ENCODE results near the gene EHBP1L1. TPM values are rescaled to one million over a fixed set of nuclear protein-coding genes. Genes with fewer than 3 reads are reported as not detected.

EHBP1L1 gene
- total RNA-seq, 3 donors from 2014 or later: 28.0 to 68.8 (median 33.4) TPM

GRCh38 chr11:65553301-65554001 lies 22.4 kb upstream of the EHBP1L1 start:
- Histone ChIP-seq H3K27ac (peak overlapping the region; percentile 11 to 99), H3K36me3 (no peaks in the 10 kb centered on the region), H3K9me3 (no peaks in the 10 kb centered on the region), H3K4me1 (peaks cover 18 to 21% of the 10 kb centered on the region in 2 donors), H3K4me3 (no peak overlapping the region), H3K27me3 (no peaks in the 10 kb centered on the region)
- intact Hi-C loops (cut with DNase I; ENCODE audit: low total_unique reads): no loop called here
- DNase-seq (ENCODE audit: low spot score in 2 of 2): no peak
- TF ChIP-seq, protein P1, sequence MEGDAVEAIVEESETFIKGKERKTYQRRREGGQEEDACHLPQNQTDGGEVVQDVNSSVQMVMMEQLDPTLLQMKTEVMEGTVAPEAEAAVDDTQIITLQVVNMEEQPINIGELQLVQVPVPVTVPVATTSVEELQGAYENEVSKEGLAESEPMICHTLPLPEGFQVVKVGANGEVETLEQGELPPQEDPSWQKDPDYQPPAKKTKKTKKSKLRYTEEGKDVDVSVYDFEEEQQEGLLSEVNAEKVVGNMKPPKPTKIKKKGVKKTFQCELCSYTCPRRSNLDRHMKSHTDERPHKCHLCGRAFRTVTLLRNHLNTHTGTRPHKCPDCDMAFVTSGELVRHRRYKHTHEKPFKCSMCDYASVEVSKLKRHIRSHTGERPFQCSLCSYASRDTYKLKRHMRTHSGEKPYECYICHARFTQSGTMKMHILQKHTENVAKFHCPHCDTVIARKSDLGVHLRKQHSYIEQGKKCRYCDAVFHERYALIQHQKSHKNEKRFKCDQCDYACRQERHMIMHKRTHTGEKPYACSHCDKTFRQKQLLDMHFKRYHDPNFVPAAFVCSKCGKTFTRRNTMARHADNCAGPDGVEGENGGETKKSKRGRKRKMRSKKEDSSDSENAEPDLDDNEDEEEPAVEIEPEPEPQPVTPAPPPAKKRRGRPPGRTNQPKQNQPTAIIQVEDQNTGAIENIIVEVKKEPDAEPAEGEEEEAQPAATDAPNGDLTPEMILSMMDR (IDR thresholded peaks at IDR 0.05): no peak
- TF ChIP-seq POLR2AphosphoS5 (IDR thresholded peaks at IDR 0.05) (no peak), POLR2A (IDR thresholded peaks at IDR 0.05) (no peak)

GRCh38 chr11:65554057-65554818 lies 21.6 kb upstream of the EHBP1L1 start:
- Histone ChIP-seq H3K27ac (peak overlapping the region; percentile 11 to 99), H3K4me1 (peaks cover 25 to 26% of the 10 kb centered on the region in 2 donors), H3K4me3 (no peak overlapping the region), H3K36me3 (no peaks in the 10 kb centered on the region), H3K27me3 (no peaks in the 10 kb centered on the region), H3K9me3 (no peaks in the 10 kb centered on the region)
- intact Hi-C loops (cut with DNase I; ENCODE audit: low total_unique reads): no loop called here
- TF ChIP-seq POLR2A (IDR thresholded peaks at IDR 0.05) (no peak), POLR2AphosphoS5 (IDR thresholded peaks at IDR 0.05) (no peak)
- TF ChIP-seq, protein P1 (IDR thresholded peaks at IDR 0.05): no peak
- no peak for DNase-seq (ENCODE audit: low spot score in 2 of 2)

- no peaks in the 10 kb centered on the region for H3K36me3 ChIP-seq
- no peaks in the 10 kb centered on the region for H3K9me3 ChIP-seq
- peaks cover 25 to 27% of the 10 kb centered on the region in 2 donors for H3K4me1 ChIP-seq
- H3K27ac ChIP-seq: peak overlapping the region; percentile 99
- DNase-seq (ENCODE audit: low spot score in 2 of 2): no peak
- H3K4me3 ChIP-seq: peak overlapping the region in 1 of 3 donors; percentile 75
- H3K27me3 ChIP-seq: no peaks in the 10 kb centered on the region
- intact Hi-C loops (cut with DNase I; ENCODE audit: low total_unique reads): no loop called here
- TF ChIP-seq POLR2AphosphoS5 (IDR thresholded peaks at IDR 0.05) (no peak), POLR2A (IDR thresholded peaks at IDR 0.05) (no peak)
- TF ChIP-seq, protein P1 (IDR thresholded peaks at IDR 0.05): no peak
Observed at GRCh38 chr11:65554842-65555430, 20.9 kb upstream of the EHBP1L1 start.

GRCh38 chr11:65555693-65556231 lies 20.1 kb upstream of the EHBP1L1 start:
- TF ChIP-seq POLR2AphosphoS5 (IDR thresholded peaks at IDR 0.05) (no peak), POLR2A (IDR thresholded peaks at IDR 0.05) (no peak)
- TF ChIP-seq, protein P1 (IDR thresholded peaks at IDR 0.05): no peak
- Histone ChIP-seq H3K27me3 (no peaks in the 10 kb centered on the region), H3K9me3 (no peaks in the 10 kb centered on the region), H3K4me3 (peak overlapping the region in 2 of 3 donors; percentile 71 to 75), H3K27ac (peak overlapping the region; percentile 99), H3K36me3 (no peaks in the 10 kb centered on the region), H3K4me1 (peaks cover 27 to 33% of the 10 kb centered on the region in 2 donors)
- intact Hi-C loops (cut with DNase I; ENCODE audit: low total_unique reads): no loop called here
- peak in 1 of 2 donors; percentile 79 for DNase-seq (ENCODE audit: low spot score in 2 of 2)
